Neural cell (in vitro differentiated cells): ENCODE data around the gene NECTIN2.

Source experiments
- POLR2AphosphoS5 ChIP-seq: IDR thresholded peaks from 2 replicates; pipeline ENCODE4 v1.6.1; 2012
- RAD21 ChIP-seq: fragments of 450-650 bp; conservative IDR thresholded peaks from 2 replicates; pipeline ENCODE4 v1.6.1; 2014; ENCODE audit warnings: antibody characterized with exemption, mild to moderate bottlenecking, moderate library complexity
- TF ChIP-seq, protein P1 (sequence below): fragments of 450-650 bp; IDR thresholded peaks from 2 replicates; pipeline ENCODE4 v1.5.1; 2014; ENCODE audit warnings: antibody characterized with exemption, mild to moderate bottlenecking, moderate library complexity; ENCODE audit not compliant: poor library complexity, severe bottlenecking
- TF ChIP-seq, protein P2 (sequence below): IDR thresholded peaks from 2 replicates; pipeline ENCODE4 v1.6.1; 2012; ENCODE audit warnings: borderline replicate concordance

DNA sequence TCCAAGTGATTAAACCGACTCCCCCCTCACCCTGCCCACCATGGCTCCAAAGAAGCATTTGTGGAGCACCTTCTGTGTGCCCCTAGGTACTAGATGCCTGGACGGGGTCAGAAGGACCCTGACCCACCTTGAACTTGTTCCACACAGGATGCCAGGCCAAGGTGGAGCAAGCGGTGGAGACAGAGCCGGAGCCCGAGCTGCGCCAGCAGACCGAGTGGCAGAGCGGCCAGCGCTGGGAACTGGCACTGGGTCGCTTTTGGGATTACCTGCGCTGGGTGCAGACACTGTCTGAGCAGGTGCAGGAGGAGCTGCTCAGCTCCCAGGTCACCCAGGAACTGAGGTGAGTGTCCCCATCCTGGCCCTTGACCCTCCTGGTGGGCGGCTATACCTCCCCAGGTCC, 61.5 kb downstream of the NECTIN2 start:
- TF ChIP-seq, protein P1, sequence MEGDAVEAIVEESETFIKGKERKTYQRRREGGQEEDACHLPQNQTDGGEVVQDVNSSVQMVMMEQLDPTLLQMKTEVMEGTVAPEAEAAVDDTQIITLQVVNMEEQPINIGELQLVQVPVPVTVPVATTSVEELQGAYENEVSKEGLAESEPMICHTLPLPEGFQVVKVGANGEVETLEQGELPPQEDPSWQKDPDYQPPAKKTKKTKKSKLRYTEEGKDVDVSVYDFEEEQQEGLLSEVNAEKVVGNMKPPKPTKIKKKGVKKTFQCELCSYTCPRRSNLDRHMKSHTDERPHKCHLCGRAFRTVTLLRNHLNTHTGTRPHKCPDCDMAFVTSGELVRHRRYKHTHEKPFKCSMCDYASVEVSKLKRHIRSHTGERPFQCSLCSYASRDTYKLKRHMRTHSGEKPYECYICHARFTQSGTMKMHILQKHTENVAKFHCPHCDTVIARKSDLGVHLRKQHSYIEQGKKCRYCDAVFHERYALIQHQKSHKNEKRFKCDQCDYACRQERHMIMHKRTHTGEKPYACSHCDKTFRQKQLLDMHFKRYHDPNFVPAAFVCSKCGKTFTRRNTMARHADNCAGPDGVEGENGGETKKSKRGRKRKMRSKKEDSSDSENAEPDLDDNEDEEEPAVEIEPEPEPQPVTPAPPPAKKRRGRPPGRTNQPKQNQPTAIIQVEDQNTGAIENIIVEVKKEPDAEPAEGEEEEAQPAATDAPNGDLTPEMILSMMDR, result no peak
- TF ChIP-seq POLR2AphosphoS5 (no peak), RAD21 (no peak)
- TF ChIP-seq, protein P2, sequence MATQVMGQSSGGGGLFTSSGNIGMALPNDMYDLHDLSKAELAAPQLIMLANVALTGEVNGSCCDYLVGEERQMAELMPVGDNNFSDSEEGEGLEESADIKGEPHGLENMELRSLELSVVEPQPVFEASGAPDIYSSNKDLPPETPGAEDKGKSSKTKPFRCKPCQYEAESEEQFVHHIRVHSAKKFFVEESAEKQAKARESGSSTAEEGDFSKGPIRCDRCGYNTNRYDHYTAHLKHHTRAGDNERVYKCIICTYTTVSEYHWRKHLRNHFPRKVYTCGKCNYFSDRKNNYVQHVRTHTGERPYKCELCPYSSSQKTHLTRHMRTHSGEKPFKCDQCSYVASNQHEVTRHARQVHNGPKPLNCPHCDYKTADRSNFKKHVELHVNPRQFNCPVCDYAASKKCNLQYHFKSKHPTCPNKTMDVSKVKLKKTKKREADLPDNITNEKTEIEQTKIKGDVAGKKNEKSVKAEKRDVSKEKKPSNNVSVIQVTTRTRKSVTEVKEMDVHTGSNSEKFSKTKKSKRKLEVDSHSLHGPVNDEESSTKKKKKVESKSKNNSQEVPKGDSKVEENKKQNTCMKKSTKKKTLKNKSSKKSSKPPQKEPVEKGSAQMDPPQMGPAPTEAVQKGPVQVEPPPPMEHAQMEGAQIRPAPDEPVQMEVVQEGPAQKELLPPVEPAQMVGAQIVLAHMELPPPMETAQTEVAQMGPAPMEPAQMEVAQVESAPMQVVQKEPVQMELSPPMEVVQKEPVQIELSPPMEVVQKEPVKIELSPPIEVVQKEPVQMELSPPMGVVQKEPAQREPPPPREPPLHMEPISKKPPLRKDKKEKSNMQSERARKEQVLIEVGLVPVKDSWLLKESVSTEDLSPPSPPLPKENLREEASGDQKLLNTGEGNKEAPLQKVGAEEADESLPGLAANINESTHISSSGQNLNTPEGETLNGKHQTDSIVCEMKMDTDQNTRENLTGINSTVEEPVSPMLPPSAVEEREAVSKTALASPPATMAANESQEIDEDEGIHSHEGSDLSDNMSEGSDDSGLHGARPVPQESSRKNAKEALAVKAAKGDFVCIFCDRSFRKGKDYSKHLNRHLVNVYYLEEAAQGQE, result no peak
